Activated CD8-positive, alpha-beta T cell treated with anti-CD3 and anti-CD28 coated beads, Interleukin-2, amount 10 ng/mL, durations not matched to agents 7 days and 5 days (primary cell): ENCODE results near the gene GTPBP4. TPM values are rescaled to one million over a fixed set of nuclear protein-coding genes. Genes with fewer than 3 reads are reported as not detected.
A peak's percentile ranks its signal among the peaks of the same experiment; 100 is the strongest.

Experiments
- ATAC-seq: fragments of 150-1000 bp; cut with Tn5 transposase; one replicate; pipeline ENCODE4 v1.10.0; 2021; ENCODE audit warnings: moderate library complexity
- CTCF ChIA-PET: fragments of 350-600 bp; sonication (Branson Sonifier 250); formaldehyde crosslinking; loops from one replicate; lab custom pipeline; 2021; ENCODE audit warnings: antibody characterized with exemption; lab: Charles Lee
- POLR2A ChIA-PET: fragments of 350-600 bp; sonication (Branson Sonifier 250); formaldehyde crosslinking; loops from one replicate; lab custom pipeline; 2021; ENCODE audit warnings: antibody characterized with exemption; lab: Charles Lee
- DNase-seq: peaks from one replicate; pipeline ENCODE4 v3.0.0-alpha.2; 2020
- H3K27ac Mint-ChIP-seq: one replicate; pipeline ENCODE4 v1.8.0; 2021; ENCODE audit warnings: mild to moderate bottlenecking, mixed read lengths
- H3K27me3 Mint-ChIP-seq: one replicate; pipeline ENCODE4 v1.8.0; 2021; ENCODE audit warnings: low read depth, mixed read lengths
- H3K36me3 Mint-ChIP-seq: one replicate; pipeline ENCODE4 v1.8.0; 2021; ENCODE audit warnings: low read depth, mixed read lengths
- H3K4me1 Mint-ChIP-seq: one replicate; pipeline ENCODE4 v1.8.0; 2021; ENCODE audit warnings: low read depth, mixed read lengths
- H3K4me3 Mint-ChIP-seq: one replicate; pipeline ENCODE4 v1.8.0; 2021; ENCODE audit warnings: mild to moderate bottlenecking, mixed read lengths
- H3K9me3 Mint-ChIP-seq: one replicate; pipeline ENCODE4 v1.8.0; 2022; ENCODE audit warnings: mixed read lengths; ENCODE audit not compliant: insufficient read depth
- total RNA-seq, 2 experiments: library from RNA; stranded (reverse); gene quantifications; one replicate each; pipeline ENCODE4 v1.2.3, GENCODE V29; 2021

Gene GTPBP4
- 10 to 100 TPM; 66.0 to 67.1 TPM for total RNA-seq

DNA sequence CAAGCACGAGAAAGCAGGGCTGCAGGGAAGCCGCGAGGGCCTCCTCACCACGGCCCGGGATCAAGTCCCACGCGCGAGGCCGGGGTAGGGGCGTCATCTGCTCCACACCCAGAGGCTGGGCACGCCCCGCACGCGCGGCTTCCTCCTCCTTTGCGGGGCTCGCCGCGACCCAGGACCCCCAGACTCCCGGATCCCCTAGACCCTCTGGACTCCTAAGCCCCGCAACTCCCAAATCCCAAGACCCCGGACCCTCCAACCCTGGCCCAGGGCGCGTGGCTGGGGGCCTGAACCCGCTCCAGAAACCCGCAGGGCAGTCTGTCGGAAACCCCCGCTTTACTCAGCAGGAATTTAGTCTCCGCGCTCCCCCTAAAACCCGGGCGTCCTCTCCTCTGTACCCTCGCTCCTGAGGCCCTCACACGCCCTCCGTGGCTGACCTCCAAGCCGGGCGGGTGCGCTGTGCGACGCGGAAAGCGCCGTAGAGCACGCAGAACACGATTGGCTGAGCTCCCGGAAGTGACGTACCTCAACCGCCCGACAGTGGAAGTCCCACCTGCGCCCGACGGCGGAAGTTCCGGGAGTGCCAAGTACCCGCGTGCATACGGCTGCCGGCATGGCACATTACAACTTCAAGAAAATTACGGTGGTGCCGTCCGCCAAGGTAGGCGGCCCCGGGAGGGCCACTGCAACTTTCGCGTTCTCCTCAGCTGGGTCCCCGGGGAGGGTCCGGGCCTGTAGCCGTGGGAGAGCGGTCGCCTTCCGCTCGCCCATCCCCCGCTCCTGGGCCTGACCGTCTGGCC lies at the start of gene GTPBP4:
Gene GTPBP4, plus strand, starts transcription at position 565 of the 797 bp plus-strand sequence. Its CDS starts 46 bp downstream, at position 611.
- Mint-ChIP-seq H3K9me3 (no peaks in the 10 kb centered on the region), H3K4me3 (peak within 1 kb of the TSS; percentile 92), H3K4me1 (peaks cover 35% of the 10 kb centered on the region), H3K27ac (peak within 1 kb of the TSS; percentile 94), H3K27me3 (no peaks in the 10 kb centered on the region), H3K36me3 (peaks cover 34% of the 10 kb centered on the region)
- POLR2A ChIA-PET = interaction anchor here (0.6 to 2.7 kb wide), 10 partner anchors 32 to 109 kb away, joined by 3 to 26 read pairs (median 3); partner anchors contain the start of genes IDI1, LARP4B and WDR37
- DNase-seq = peak; percentile 98
- CTCF ChIA-PET = interaction anchor here (0.6 to 1.5 kb wide), 4 partner anchors 54 to 86 kb away, joined by 3 to 4 read pairs (median 3); no protein-coding TSS in a partner anchor
- peak; percentile 98 for ATAC-seq

DNA sequence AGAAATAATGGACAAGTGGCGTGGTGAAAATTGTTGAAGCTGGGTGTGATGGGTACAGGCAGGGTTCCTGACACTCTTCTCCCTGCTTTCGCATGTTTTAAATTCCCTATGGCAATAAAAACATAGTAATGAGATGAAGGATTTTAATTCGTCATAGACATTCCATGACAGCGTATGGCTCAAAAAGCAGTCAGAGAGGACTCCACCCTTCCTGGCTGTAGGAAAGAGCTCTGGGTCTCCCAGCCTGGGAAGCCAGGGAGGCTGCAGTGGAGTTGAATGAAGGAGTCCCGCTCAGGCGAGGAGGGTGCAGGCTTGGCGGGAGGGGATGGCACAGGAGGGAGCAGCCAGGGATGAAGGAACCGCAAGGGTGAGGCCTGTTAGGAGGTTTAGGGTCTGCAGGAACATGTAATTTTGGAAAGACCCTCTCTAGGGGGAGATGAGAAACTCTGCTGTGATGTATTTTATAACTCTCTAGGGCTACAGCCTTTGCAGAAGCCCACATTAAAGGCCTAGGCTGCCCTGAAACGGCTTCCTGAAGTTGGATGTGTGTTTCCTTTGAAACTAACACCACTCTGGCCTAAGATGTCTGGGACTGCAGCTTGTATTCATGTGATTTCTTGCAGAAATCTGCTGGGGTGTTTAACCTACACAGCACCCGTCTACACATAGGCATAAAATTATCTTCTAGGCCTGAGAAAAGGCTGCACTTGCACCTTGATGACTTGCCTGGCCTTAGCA lies 49.1 kb upstream of the GTPBP4 start:
- POLR2A ChIA-PET = no interaction called here
- peak; percentile 28 for DNase-seq

DNA sequence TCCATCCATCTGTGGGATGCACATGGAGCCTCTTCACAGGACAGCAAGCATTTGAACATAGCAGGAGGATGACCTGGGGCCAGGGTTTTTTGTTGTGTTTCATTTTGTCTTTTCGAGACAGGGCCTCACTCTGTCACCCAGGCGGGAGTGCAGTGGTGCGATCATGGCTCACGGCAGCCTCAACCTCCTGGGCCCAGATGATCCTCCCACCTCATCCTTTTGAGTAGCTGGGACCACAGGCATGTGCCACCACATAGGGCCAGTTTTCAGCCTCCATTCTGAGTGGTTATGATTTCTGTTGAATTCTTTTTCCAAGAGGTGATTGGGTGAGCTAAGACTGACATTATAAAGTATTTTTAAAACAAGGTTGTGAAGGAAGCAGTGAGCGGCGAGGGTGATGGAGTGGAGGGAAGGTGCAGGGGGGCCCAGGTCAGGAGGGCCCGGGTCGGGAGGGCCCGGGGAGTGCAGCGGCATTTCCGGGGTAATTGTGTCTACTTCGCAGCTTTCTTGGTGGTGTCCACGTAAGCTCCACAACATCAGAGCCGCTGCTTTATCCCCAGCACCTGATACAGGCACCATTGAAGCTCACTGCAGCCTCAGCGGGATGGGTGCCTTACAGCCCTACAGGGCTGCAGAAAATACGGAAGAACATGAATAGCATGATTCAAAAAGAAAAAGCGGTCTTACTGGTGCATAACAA lies 44.8 kb upstream of the GTPBP4 start:
- Mint-ChIP-seq H3K27ac (no peak overlapping the region), H3K4me3 (no peak overlapping the region), H3K36me3 (no peaks in the 10 kb centered on the region), H3K4me1 (peaks cover 29% of the 10 kb centered on the region), H3K9me3 (no peaks in the 10 kb centered on the region), H3K27me3 (no peaks in the 10 kb centered on the region)
- ChIA-PET CTCF (no interaction called here), POLR2A (interaction anchor here (0.6 kb wide), 1 partner anchor 16 kb away, joined by 3 read pairs; no protein-coding TSS in a partner anchor)
- ATAC-seq (no peak), DNase-seq (no peak)

More for the DNA sequence above, 49.1 kb upstream of the GTPBP4 start:
- Mint-ChIP-seq H3K27ac (peak overlapping the region; percentile 78), H3K4me1 (peaks cover 22% of the 10 kb centered on the region), H3K4me3 (peak overlapping the region; percentile 16), H3K9me3 (no peaks in the 10 kb centered on the region), H3K27me3 (no peaks in the 10 kb centered on the region), H3K36me3 (no peaks in the 10 kb centered on the region)
- ATAC-seq = peak; percentile 67
- CTCF ChIA-PET = no interaction called here

DNA sequence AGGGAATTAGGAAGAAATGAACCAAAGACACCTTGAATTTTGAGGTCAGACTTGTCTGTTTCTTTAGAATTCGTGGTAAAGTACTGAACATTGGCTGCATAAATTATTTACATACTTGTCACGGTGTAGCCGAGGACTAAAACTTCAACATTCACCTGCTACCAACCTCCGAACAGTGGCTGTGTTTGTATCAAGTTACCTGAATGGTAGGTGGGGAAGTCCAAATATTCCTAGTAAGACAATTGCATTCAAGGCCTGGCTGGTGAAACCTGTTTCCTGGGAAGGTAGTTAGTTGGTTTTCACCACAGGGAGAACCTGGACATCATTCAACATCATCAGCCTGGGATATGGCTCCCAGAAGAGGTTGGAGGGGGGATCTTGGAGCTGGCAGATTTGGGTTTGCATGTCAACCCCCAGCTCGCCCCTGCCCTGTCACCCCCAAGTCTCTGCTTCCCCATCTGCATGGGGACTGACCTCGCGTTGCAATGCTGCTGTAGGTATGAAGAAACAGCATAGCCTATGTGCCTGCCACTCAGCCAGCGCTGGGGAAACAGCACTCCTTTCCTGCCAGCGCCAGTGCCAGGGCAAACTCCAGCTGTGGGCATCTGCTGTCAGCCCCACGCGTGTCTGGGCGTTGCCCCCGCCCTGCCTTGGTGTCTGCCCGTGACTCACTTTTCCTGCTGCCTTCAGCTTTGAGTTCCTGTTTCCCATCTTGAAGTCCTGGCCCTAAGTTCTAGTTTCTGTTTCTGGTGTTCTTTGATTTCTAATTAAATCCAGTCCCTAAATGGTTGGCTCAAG lies 44.0 kb upstream of the GTPBP4 start:
- Mint-ChIP-seq H3K9me3 (no peaks in the 10 kb centered on the region), H3K4me1 (peaks cover 22% of the 10 kb centered on the region), H3K36me3 (no peaks in the 10 kb centered on the region), H3K4me3 (no peak overlapping the region), H3K27me3 (no peaks in the 10 kb centered on the region), H3K27ac (peak overlapping the region; percentile 66)
- POLR2A ChIA-PET = no interaction called here
- CTCF ChIA-PET = no interaction called here
- DNase-seq (peak; percentile 31), ATAC-seq (peak; percentile 64)

DNA sequence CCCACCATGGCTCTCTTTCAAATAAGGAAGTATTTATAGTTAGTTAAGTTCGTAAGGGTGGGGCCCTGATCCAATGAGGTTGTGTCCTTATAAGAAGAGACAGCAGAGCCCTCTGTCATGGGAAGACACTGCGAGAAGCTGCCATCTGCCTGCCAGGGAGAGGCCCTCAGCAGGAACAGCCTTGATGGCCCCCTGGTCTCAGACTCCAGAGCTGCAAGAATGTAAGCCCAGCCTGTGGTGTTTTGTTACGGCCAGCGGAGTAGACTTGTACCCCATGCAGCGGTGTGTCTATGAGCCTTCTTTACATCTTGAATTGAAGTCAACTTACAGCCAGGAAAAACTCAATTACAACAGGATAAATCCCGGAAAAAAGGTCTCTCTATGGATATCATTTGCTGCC lies 42.5 kb upstream of the GTPBP4 start:
- ChIA-PET CTCF (no interaction called here), POLR2A (no interaction called here)
- Mint-ChIP-seq H3K27ac (no peak overlapping the region), H3K36me3 (no peaks in the 10 kb centered on the region), H3K4me1 (peaks cover 17% of the 10 kb centered on the region), H3K9me3 (no peaks in the 10 kb centered on the region), H3K4me3 (no peak overlapping the region), H3K27me3 (peaks cover 3% of the 10 kb centered on the region)
- DNase-seq = no peak
- no peak for ATAC-seq

DNA sequence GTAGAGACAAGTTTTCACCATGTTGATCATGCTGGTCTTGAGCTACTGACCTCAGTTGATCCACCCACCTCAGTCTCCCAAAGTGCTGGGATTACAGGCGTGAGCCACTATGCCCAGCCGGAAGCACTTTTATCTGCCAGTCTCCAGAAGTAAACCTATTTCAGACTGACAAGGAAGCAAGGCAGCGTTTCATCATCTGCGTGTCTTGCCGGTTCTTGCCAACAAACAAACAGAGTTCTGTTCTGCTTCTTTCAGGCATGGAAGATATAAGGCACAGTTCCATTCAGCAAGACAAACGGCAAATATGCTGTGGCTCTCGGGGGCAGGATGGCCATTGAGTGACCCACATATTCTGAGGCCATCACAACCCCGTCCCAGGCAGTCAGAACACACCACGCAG lies 41.2 kb upstream of the GTPBP4 start:
- no peak overlapping the region for H3K27ac Mint-ChIP-seq
- DNase-seq = no peak
- no peaks in the 10 kb centered on the region for H3K36me3 Mint-ChIP-seq
- CTCF ChIA-PET = no interaction called here
- H3K4me3 Mint-ChIP-seq = no peak overlapping the region
- POLR2A ChIA-PET = no interaction called here
- ATAC-seq = no peak
- no peaks in the 10 kb centered on the region for H3K9me3 Mint-ChIP-seq
- peaks cover 17% of the 10 kb centered on the region for H3K4me1 Mint-ChIP-seq
- peaks cover 3% of the 10 kb centered on the region for H3K27me3 Mint-ChIP-seq

DNA sequence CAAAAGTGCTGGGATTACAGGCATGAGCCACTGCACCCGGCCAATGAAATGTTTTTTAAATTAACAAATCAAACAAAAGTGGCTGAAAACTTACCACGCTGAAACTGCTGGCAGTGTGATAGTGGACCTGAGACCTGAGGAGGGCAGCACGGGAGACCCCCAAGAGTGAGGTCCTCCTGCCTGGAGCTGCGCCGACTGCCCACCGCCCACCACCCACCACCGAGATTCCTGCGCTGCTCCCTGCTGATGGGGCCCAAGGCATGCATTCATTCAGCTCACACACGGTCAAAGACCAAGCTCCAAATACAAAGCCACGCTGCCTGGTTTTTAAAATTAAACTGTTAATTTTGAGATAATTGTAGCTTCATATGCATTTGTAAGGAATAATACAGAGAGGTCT lies 40.4 kb upstream of the GTPBP4 start:
- ChIA-PET CTCF (no interaction called here), POLR2A (no interaction called here)
- Mint-ChIP-seq H3K27me3 (peaks cover 3% of the 10 kb centered on the region), H3K9me3 (no peaks in the 10 kb centered on the region), H3K4me1 (peaks cover 16% of the 10 kb centered on the region), H3K36me3 (no peaks in the 10 kb centered on the region), H3K27ac (no peak overlapping the region), H3K4me3 (no peak overlapping the region)
- no peak for ATAC-seq
- DNase-seq = no peak

DNA sequence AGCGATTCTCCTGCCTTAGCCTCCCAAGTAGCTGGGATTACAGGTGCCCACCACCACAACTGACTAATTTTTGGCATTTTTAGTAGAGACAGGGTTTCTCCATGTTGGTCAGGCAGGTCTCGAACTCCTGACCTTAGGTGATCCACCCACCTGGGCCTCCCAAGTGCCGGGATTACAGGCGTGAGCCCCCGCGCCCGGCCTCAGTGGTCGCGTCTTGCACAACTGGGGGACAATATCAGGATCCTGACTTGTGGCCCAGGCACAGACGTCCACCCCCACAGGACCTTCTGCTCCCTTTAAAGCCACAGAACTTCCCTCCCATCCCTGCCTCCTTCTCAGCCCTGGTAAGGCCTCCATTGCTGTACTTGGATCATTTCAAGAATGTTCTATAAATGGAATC lies 39.9 kb upstream of the GTPBP4 start:
- DNase-seq = no peak
- no peak for ATAC-seq
- Mint-ChIP-seq H3K27ac (no peak overlapping the region), H3K27me3 (peaks cover 3% of the 10 kb centered on the region), H3K4me3 (no peak overlapping the region), H3K36me3 (no peaks in the 10 kb centered on the region), H3K9me3 (no peaks in the 10 kb centered on the region), H3K4me1 (peaks cover 13% of the 10 kb centered on the region)
- ChIA-PET POLR2A (no interaction called here), CTCF (no interaction called here)

DNA sequence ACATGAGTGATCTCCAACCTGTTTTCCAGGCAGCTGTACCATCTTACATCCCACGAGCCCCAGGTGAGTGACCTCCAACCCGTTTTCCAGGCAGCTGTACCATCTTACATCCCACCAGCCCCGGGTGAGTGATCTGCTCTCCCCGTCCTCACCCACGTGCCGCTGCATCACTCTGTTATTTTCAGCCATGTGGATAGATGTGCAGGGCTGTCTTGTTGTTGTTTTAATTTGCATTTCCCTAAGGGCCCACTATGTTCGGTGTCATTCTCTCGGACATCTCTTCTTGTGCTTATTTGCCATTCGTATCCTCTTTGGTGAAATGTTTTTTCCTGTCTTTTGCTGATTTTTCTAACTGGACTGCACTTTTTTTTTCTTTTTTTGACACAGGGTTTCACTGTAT lies 38.8 kb upstream of the GTPBP4 start:
- DNase-seq (no peak), ATAC-seq (no peak)
- POLR2A ChIA-PET = interaction anchor here (1.2 kb wide), 1 partner anchor 18 kb away, joined by 5 read pairs; the partner anchor contains the start of gene LARP4B
- Mint-ChIP-seq H3K27me3 (peaks cover 3% of the 10 kb centered on the region), H3K36me3 (no peaks in the 10 kb centered on the region), H3K4me3 (no peak overlapping the region), H3K9me3 (no peaks in the 10 kb centered on the region), H3K27ac (no peak overlapping the region), H3K4me1 (peaks cover 4% of the 10 kb centered on the region)
- CTCF ChIA-PET = interaction anchor here (1.2 kb wide), 1 partner anchor 37 kb away, joined by 3 read pairs; no protein-coding TSS in a partner anchor

DNA sequence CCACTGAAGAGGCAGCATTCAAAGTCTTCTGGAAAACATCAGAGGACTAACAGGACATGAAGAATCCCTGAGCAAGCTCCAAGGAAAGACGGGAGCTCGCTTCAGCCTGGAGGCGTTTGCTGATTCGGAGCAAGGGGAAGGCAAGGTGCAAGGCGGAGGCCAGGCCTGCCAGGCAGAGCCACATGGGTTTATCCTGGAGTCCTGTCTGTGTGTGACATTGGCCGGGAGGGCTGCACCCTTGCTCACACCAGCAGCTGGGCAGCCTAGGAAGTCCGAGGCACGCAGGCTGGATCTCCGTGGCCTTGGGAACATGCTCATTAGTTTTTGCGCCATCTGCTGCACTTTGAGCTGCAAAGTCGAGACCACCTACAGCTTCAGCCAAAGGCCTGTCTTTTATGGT lies 34.4 kb upstream of the GTPBP4 start:
- no peaks in the 10 kb centered on the region for H3K9me3 Mint-ChIP-seq
- no peak for ATAC-seq
- CTCF ChIA-PET = no interaction called here
- H3K4me3 Mint-ChIP-seq = no peak overlapping the region
- H3K27me3 Mint-ChIP-seq = peaks cover 3% of the 10 kb centered on the region
- no peak for DNase-seq
- no peak overlapping the region for H3K27ac Mint-ChIP-seq
- no peaks in the 10 kb centered on the region for H3K36me3 Mint-ChIP-seq
- H3K4me1 Mint-ChIP-seq = no peaks in the 10 kb centered on the region
- POLR2A ChIA-PET = interaction anchor here (0.9 kb wide), 1 partner anchor 34 kb away, joined by 3 read pairs; the partner anchor contains the start of gene GTPBP4

DNA sequence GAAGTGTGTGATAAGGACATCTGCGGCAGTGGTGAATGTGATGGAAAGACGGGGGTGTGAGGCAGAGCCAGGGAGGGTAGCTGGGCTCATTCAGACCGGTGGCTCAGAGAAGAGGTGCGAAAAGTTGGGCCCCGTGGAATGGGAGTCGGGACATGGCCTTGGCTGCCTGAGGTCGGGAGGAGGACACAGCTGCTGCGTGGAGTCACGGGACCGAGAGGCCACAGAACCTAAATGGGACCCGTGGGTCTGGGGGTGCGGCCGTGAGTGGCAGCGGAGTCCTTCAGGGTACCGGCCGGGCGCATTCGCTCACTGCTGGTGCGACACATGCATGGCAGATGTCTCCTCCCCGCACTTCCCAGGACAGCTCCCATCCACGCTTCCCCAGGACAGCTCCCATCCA lies 33.8 kb upstream of the GTPBP4 start:
- no peaks in the 10 kb centered on the region for H3K36me3 Mint-ChIP-seq
- peaks cover 3% of the 10 kb centered on the region for H3K27me3 Mint-ChIP-seq
- no peaks in the 10 kb centered on the region for H3K4me1 Mint-ChIP-seq
- ChIA-PET CTCF (no interaction called here), POLR2A (interaction anchor here (0.9 kb wide), 1 partner anchor 34 kb away, joined by 3 read pairs; the partner anchor contains the start of gene GTPBP4)
- no peak overlapping the region for H3K27ac Mint-ChIP-seq
- ATAC-seq (no peak), DNase-seq (no peak)
- no peak overlapping the region for H3K4me3 Mint-ChIP-seq
- no peaks in the 10 kb centered on the region for H3K9me3 Mint-ChIP-seq
